ENCODE results near the gene ASXL2.
A peak's percentile ranks its signal among the peaks of the same experiment; 100 is the strongest.

The ASXL2 gene

DNA sequence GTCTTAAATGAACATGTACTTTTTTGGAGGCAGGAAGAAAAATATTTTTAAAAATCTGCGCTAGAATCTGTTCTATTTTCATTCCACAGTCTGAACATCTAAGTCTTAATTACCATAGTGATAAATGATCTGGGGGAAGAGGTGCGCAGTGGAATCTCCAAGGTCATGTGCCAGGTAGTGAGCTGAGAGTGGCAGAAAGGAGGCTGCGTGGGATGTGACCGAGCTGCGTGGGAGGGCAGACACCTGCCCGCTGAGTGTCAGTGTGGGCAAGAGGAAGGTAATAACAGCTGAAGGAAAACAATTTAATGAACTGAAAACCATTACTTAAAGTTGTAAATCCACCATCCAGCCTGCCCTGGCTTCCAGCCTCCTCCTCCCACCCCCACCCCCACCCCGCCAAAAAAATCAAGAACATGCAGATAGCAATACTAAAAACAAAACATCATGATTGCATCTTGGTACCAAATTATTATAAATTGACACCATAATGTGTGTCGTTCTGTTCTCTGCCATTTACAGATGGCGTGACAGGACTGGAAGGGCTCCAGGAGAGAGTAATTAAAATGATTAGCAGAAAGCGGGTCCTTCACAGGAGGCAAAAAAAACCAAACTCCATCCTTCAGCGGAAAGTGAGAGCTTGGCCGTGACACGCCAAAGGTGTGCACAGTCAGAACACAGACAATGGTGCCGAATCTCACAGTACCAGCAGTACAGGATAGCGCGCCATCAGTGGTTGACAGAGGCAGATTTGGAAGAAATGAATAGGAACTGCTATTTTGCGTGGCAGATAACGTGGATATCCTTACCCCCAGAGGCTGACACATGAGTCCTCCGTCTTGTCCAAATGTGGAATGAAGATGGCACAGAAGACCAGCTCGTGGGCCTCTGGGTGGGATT, 193.5 kb downstream of the ASXL2 start:
- peak; percentile 18 for DNase-seq
